CD4-positive, alpha-beta T cell (primary cell): ENCODE data around the gene CAMTA1. TPM values are rescaled to one million over a fixed set of nuclear protein-coding genes. Genes with fewer than 3 reads are reported as not detected.

Experiments used
- ATAC-seq: fragments of 200-7000 bp; cut with Tn5 transposase; one replicate; pipeline ENCODE4 v1.10.0; 2022; ENCODE audit warnings: mild to moderate bottlenecking; ENCODE audit not compliant: poor library complexity
- CTCF ChIA-PET: fragments of 350-600 bp; sonication (Branson Sonifier 250); formaldehyde crosslinking; loops from one replicate; lab custom pipeline; 2021; ENCODE audit warnings: antibody characterized with exemption, inconsistent platforms; lab: Charles Lee
- POLR2A ChIA-PET: fragments of 350-600 bp; sonication (Branson Sonifier 250); formaldehyde crosslinking; loops from one replicate; lab custom pipeline; 2021; ENCODE audit warnings: antibody characterized with exemption, inconsistent platforms; lab: Charles Lee
- DNase-seq, 14 experiments: peaks; one replicate each; pipeline ENCODE4 v3.0.0-alpha.2; 2013 to 2020; ENCODE audit warnings: mixed read lengths in 2 of 14
- H3K27ac ChIP-seq, 2 donors: one replicate each; pipeline versions ENCODE4 v1.5.1 to v1.7.0; 2013; ENCODE audit warnings: low read length in 2 of 2, low read depth in 1 of 2, mild to moderate bottlenecking in 1 of 2
- H3K27me3 ChIP-seq, 2 experiments: 1 replicate in 1 of 2; 2 replicates in 1 of 2; pipeline versions ENCODE4 v1.6.1 to v1.7.0; 2013; ENCODE audit warnings: low read length in 2 of 2, control low read depth in 1 of 2, mild to moderate bottlenecking in 1 of 2, moderate library complexity in 1 of 2; ENCODE audit not compliant: insufficient read depth in 2 of 2, control insufficient read depth in 1 of 2
- H3K36me3 ChIP-seq: one replicate; pipeline ENCODE4 v1.6.1; 2013; ENCODE audit warnings: low read length, control low read depth; ENCODE audit not compliant: insufficient read depth
- H3K4me1 ChIP-seq: one replicate; pipeline ENCODE4 v1.6.1; 2013; ENCODE audit warnings: low read length, control low read depth; ENCODE audit not compliant: insufficient read depth
- H3K4me3 ChIP-seq: one replicate; pipeline ENCODE4 v1.5.1; 2013; ENCODE audit warnings: mild to moderate bottlenecking, low read length, moderate library complexity
- H3K9me3 ChIP-seq, 2 experiments: 1 replicate in 1 of 2; 2 replicates in 1 of 2; pipeline versions ENCODE4 v1.6.1 to v1.7.0; 2013; ENCODE audit warnings: low read length in 2 of 2, mild to moderate bottlenecking in 2 of 2, control low read depth in 1 of 2, moderate library complexity in 1 of 2; ENCODE audit not compliant: control insufficient read depth in 1 of 2, insufficient read depth in 1 of 2
- H3K27ac Mint-ChIP-seq: one replicate; pipeline ENCODE4 v1.8.0; 2020; ENCODE audit warnings: mixed read lengths
- H3K27me3 Mint-ChIP-seq: one replicate; pipeline ENCODE4 v1.8.0; 2021; ENCODE audit warnings: mixed read lengths
- H3K36me3 Mint-ChIP-seq: one replicate; pipeline ENCODE4 v1.8.0; 2021; ENCODE audit warnings: low read depth, mixed read lengths
- H3K4me1 Mint-ChIP-seq: one replicate; pipeline ENCODE4 v1.8.0; 2021; ENCODE audit warnings: low read depth, mixed read lengths
- H3K4me3 Mint-ChIP-seq: one replicate; pipeline ENCODE4 v1.8.0; 2020; ENCODE audit warnings: mild to moderate bottlenecking, mixed read lengths
- H3K9me3 Mint-ChIP-seq: one replicate; pipeline ENCODE4 v1.8.0; 2020; ENCODE audit warnings: mixed read lengths
- intact Hi-C, 2 experiments: fragments of 100-400 bp; cut with DNase I in 1 of 2; cut with micrococcal nuclease in 1 of 2; formaldehyde crosslinking; loops; one replicate each; pipeline versions ENCODE4 v1.15.1 to v1.9.0; 2023 to 2025; cut with DNase I, micrococcal nuclease
- total RNA-seq, 174 experiments: library from RNA in 2 of 174; stranded (reverse) in 2 of 174; gene quantifications; one replicate each; pipeline ENCODE4 v1.2.3 and lab custom pipeline; 2021 to 2026
- TF ChIP-seq, protein P1 (sequence below): fragments of 200-600 bp; IDR thresholded peaks from one replicate; pipeline ENCODE4 v1.8.0; 2022; ENCODE audit warnings: antibody characterized with exemption, mild to moderate bottlenecking

Gene CAMTA1
- total RNA-seq, 2 experiments from 2014 or later: 38.6 to 39.3 TPM

DNA sequence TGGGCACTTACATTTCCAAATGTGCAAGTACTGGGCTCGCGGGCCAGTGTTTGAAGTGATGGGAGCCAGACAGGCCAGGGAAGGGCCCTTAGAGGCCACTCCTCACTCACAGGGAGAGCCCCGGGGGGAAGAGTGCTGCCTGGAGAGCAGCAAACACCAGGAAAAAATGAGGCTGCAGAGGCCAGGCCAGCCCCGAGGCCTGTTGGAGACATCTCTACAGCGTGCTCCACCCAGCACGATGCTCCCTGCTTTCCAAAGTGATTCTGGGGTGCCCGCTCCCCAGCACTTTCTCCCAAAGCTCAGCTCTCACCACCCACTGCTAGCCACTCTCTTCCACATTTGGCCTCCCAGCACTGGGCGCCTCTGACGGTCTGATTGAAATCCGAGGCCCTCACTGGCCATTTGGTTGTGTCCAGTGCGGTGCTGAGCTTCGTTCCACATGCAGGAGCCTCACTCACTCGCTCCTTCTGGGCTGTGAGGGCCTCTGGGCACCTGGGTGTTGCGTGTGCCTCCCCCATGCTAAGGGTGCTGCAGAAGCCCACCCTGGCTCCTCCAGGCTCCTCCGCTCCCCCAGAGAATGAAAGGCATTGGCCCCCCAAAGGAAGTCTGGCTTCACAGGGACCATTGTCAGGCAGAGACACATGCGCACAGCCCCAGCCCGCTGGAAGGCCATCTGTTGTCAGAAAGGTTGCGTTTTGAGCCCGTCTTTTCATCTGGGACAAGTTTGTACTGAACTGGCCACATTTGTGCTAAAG, 600.4 kb downstream of the CAMTA1 start:
- intact Hi-C loops: no loop called here
- DNase-seq (no peak), ATAC-seq (no peak)
- Mint-ChIP-seq H3K27me3 (peaks cover 5% of the 10 kb centered on the region), H3K4me3 (no peak overlapping the region), H3K36me3 (no peaks in the 10 kb centered on the region), H3K27ac (no peak overlapping the region), H3K4me1 (no peaks in the 10 kb centered on the region), H3K9me3 (no peaks in the 10 kb centered on the region)
- TF ChIP-seq, protein P1, sequence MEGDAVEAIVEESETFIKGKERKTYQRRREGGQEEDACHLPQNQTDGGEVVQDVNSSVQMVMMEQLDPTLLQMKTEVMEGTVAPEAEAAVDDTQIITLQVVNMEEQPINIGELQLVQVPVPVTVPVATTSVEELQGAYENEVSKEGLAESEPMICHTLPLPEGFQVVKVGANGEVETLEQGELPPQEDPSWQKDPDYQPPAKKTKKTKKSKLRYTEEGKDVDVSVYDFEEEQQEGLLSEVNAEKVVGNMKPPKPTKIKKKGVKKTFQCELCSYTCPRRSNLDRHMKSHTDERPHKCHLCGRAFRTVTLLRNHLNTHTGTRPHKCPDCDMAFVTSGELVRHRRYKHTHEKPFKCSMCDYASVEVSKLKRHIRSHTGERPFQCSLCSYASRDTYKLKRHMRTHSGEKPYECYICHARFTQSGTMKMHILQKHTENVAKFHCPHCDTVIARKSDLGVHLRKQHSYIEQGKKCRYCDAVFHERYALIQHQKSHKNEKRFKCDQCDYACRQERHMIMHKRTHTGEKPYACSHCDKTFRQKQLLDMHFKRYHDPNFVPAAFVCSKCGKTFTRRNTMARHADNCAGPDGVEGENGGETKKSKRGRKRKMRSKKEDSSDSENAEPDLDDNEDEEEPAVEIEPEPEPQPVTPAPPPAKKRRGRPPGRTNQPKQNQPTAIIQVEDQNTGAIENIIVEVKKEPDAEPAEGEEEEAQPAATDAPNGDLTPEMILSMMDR: no peak
- no peak overlapping the region for H3K27ac ChIP-seq
- CTCF ChIA-PET: no interaction called here
- peaks cover 0 to 2% of the 10 kb centered on the region in 2 experiments for H3K9me3 ChIP-seq
- no peaks in the 10 kb centered on the region for H3K4me1 ChIP-seq
- H3K4me3 ChIP-seq: no peak overlapping the region
- H3K36me3 ChIP-seq: no peaks in the 10 kb centered on the region
- POLR2A ChIA-PET: no interaction called here
- no peaks in the 10 kb centered on the region for H3K27me3 ChIP-seq

- Mint-ChIP-seq H3K36me3 (no peaks in the 10 kb centered on the region), H3K27me3 (peaks cover 5% of the 10 kb centered on the region), H3K27ac (no peak overlapping the region), H3K9me3 (no peaks in the 10 kb centered on the region), H3K4me1 (no peaks in the 10 kb centered on the region), H3K4me3 (no peak overlapping the region)
- ChIA-PET POLR2A (no interaction called here), CTCF (no interaction called here)
- H3K4me3 ChIP-seq: no peak overlapping the region
- H3K36me3 ChIP-seq: no peaks in the 10 kb centered on the region
- H3K9me3 ChIP-seq: peaks cover 0 to 4% of the 10 kb centered on the region in 2 experiments
- no peaks in the 10 kb centered on the region for H3K4me1 ChIP-seq
- intact Hi-C loops: no loop called here
- no peak overlapping the region for H3K27ac ChIP-seq
- DNase-seq: no peak
- H3K27me3 ChIP-seq: no peaks in the 10 kb centered on the region
- TF ChIP-seq, protein P1: no peak
- ATAC-seq: no peak
Observed at GRCh38 chr1:7386226-7387052, 601.2 kb downstream of the CAMTA1 start.

DNA sequence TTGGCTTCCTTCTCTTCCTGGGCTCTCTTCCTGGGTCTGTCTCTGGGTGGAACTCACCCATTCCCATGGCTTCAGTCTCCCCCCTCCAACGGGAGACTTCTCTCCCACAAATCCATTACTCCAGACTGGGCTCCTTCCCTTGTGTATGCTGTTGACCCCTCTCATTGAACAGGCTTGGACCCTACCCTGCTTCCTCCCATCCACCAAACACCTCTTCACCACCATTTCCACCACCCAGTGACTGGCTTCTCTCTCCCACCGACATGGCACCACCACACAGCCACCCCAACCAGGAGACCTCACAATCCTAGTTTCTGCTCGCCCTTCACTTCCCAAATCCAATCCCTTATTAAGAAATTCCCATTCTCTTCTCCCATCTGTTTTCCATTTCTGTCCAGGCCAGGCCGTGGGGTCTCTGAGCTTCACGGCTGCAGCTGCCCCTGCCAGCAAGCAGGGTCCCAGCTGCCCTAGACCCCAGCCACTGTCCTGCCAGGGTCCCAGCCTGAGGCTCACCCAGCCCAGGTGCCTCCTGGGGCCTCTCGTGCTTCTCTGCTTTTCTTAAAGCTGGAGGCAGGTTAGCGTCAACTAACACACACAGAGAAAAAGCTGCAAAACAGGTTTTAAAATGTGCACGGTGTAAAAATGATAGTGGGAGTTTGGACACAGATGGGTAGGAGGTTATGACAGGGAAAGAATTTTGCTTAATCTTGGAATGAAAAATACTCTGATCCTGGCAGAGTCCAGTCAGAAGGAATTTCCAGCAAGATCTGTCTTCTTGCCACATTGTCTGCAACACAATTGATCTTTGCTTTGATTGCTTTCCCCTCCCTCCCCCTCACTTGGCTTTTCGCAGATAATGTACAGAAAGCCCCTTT, 602.0 kb downstream of the CAMTA1 start:
- no peaks in the 10 kb centered on the region for H3K27me3 ChIP-seq
- TF ChIP-seq, protein P1: no peak
- no peak for ATAC-seq
- ChIA-PET CTCF (no interaction called here), POLR2A (no interaction called here)
- Mint-ChIP-seq H3K36me3 (no peaks in the 10 kb centered on the region), H3K4me1 (no peaks in the 10 kb centered on the region), H3K27ac (no peak overlapping the region), H3K9me3 (no peaks in the 10 kb centered on the region), H3K4me3 (no peak overlapping the region), H3K27me3 (peaks cover 5% of the 10 kb centered on the region)
- H3K4me1 ChIP-seq: no peaks in the 10 kb centered on the region
- no peak for DNase-seq
- no peaks in the 10 kb centered on the region for H3K36me3 ChIP-seq
- peaks cover 0 to 4% of the 10 kb centered on the region in 2 experiments for H3K9me3 ChIP-seq
- H3K4me3 ChIP-seq: no peak overlapping the region
- no peak overlapping the region for H3K27ac ChIP-seq
- intact Hi-C loops: no loop called here
